IMR-90 (cell line): Measurements from ENCODE around the gene DHX15. TPM values are rescaled to one million over a fixed set of nuclear protein-coding genes. Genes with fewer than 3 reads are reported as not detected.
A peak's percentile ranks its signal among the peaks of the same experiment; 100 is the strongest.

ENCODE experiments used
- ATAC-seq: fragments of 200-7000 bp; cut with Tn5 transposase; 2 replicates; pipeline ENCODE4 v1.9.1; 2020; ENCODE audit warnings: low read depth, mild to moderate bottlenecking, moderate library complexity
- BruUV-seq: library from RNA; stranded (reverse); fragments of 400-500 nt; replicated peaks from 2 replicates; lab custom pipeline; 2021; lab: Mats Ljungman, UMichigan
- CTCF ChIA-PET: fragments of 300-600 bp; formaldehyde crosslinking; extraction: SDS; loops from one replicate; lab custom pipeline; 2021; ENCODE audit warnings: antibody characterized with exemption; lab: Yijun Ruan, JAX
- POLR2A ChIA-PET: fragments of 300-600 bp; sonication (Branson Sonifier 250); formaldehyde crosslinking; loops from one replicate; lab custom pipeline; 2022; ENCODE audit warnings: antibody characterized with exemption; ENCODE audit not compliant: unreplicated experiment; lab: Charles Lee
- DNase-seq: peaks from one replicate; pipeline ENCODE4 v3.0.0; 2013
- H2AFZ ChIP-seq: replicated peaks from 2 replicates; pipeline ENCODE3; 2013; ENCODE audit warnings: low read length, mild to moderate bottlenecking; ENCODE audit not compliant: poor library complexity
- H2AK5ac ChIP-seq: 2 replicates; pipeline ENCODE4 v1.6.1; 2013; ENCODE audit warnings: low read depth, low read length, inconsistent platforms
- H2AK9ac ChIP-seq: replicated peaks from 2 replicates; pipeline ENCODE3; 2013; ENCODE audit warnings: mild to moderate bottlenecking, low read depth, low read length, moderate library complexity; ENCODE audit not compliant: poor library complexity
- H2BK120ac ChIP-seq: 2 replicates; pipeline ENCODE4 v1.6.1; 2013; ENCODE audit warnings: low read depth, low read length, inconsistent platforms
- H2BK15ac ChIP-seq: 3 replicates; pipeline ENCODE4 v1.6.1; 2013; ENCODE audit warnings: low read depth, low read length, inconsistent platforms
- H2BK20ac ChIP-seq: 2 replicates; pipeline ENCODE4 v1.6.1; 2013; ENCODE audit warnings: low read depth, mild to moderate bottlenecking, inconsistent platforms, low read length, moderate library complexity
- H2BK5ac ChIP-seq: 2 replicates; pipeline ENCODE4 v1.6.1; 2013; ENCODE audit warnings: mild to moderate bottlenecking, low read depth, low read length, inconsistent platforms; ENCODE audit not compliant: poor library complexity, severe bottlenecking
- H3K14ac ChIP-seq: replicated peaks from 2 replicates; pipeline ENCODE4 v1.6.1; 2013; ENCODE audit warnings: low read depth, low read length, inconsistent platforms
- H3K18ac ChIP-seq: 2 replicates; pipeline ENCODE4 v1.6.1; 2013; ENCODE audit warnings: low read depth, low read length, control low read depth
- H3K23ac ChIP-seq: 2 replicates; pipeline ENCODE4 v1.6.1; 2013; ENCODE audit warnings: low read depth, low read length, inconsistent platforms
- H3K27ac ChIP-seq: 2 replicates; pipeline ENCODE4 v1.5.1; 2013; ENCODE audit warnings: mild to moderate bottlenecking, control low read depth, low read length; ENCODE audit not compliant: insufficient read depth
- H3K27me3 ChIP-seq: 2 replicates; pipeline ENCODE4 v1.6.1; 2013; ENCODE audit warnings: low read length; ENCODE audit not compliant: control insufficient read depth, insufficient read depth
- H3K36me3 ChIP-seq: 2 replicates; pipeline ENCODE4 v1.6.1; 2013; ENCODE audit warnings: low read length, mixed read lengths; ENCODE audit not compliant: control insufficient read depth, insufficient read depth
- H3K4ac ChIP-seq: 2 replicates; pipeline ENCODE4 v1.6.1; 2013; ENCODE audit warnings: low read depth, low read length, inconsistent platforms
- H3K4me1 ChIP-seq: 2 replicates; pipeline ENCODE4 v1.6.1; 2013; ENCODE audit warnings: low read length, mixed read lengths; ENCODE audit not compliant: control insufficient read depth, insufficient read depth
- H3K4me2 ChIP-seq: 2 replicates; pipeline ENCODE4 v1.6.1; 2013; ENCODE audit warnings: low read depth, mild to moderate bottlenecking, control low read depth, low read length, moderate library complexity
- H3K4me3 ChIP-seq: 2 replicates; pipeline ENCODE4 v1.5.1; 2013; ENCODE audit warnings: low read depth, mild to moderate bottlenecking, control low read depth, low read length, moderate library complexity; ENCODE audit not compliant: insufficient read depth
- H3K56ac ChIP-seq: 2 replicates; pipeline ENCODE4 v1.6.1; 2013; ENCODE audit warnings: low read length, inconsistent platforms; ENCODE audit not compliant: insufficient read depth; ENCODE audit errors: extremely low read depth
- H3K79me1 ChIP-seq, 2 experiments: 2 replicates each; pipeline ENCODE4 v1.6.1; 2013; ENCODE audit warnings: low read length in 2 of 2, inconsistent platforms in 1 of 2, low read depth in 1 of 2
- H3K9ac ChIP-seq: 2 replicates; pipeline ENCODE4 v1.6.1; 2013; ENCODE audit warnings: low read depth, low read length, control low read depth
- H3K9me1 ChIP-seq: 2 replicates; pipeline ENCODE4 v1.6.1; 2013; ENCODE audit warnings: low read length, inconsistent platforms; ENCODE audit not compliant: insufficient read depth
- H3K9me3 ChIP-seq: 2 replicates; pipeline ENCODE4 v1.6.1; 2013; ENCODE audit warnings: low read length; ENCODE audit not compliant: control insufficient read depth, insufficient read depth
- H4K20me1 ChIP-seq: 2 replicates; pipeline ENCODE4 v1.6.1; 2013; ENCODE audit warnings: low read length, inconsistent platforms; ENCODE audit not compliant: insufficient read depth
- H4K5ac ChIP-seq: 2 replicates; pipeline ENCODE4 v1.6.1; 2013; ENCODE audit warnings: mild to moderate bottlenecking, low read depth, low read length, control low read depth
- H4K8ac ChIP-seq, 2 experiments: 2 replicates each; pipeline ENCODE4 v1.6.1; 2013; ENCODE audit warnings: low read depth in 2 of 2, low read length in 2 of 2, control low read depth in 1 of 2, inconsistent platforms in 1 of 2
- H4K91ac ChIP-seq: 2 replicates; pipeline ENCODE4 v1.6.1; 2013; ENCODE audit warnings: low read depth, low read length, inconsistent platforms; ENCODE audit not compliant: insufficient read depth
- BHLHE40 ChIP-seq: fragments of 150-350 bp; IDR thresholded peaks from 2 replicates; pipeline ENCODE4 v1.6.1; 2016; ENCODE audit warnings: mild to moderate bottlenecking, low read depth, low read length
- CEBPB ChIP-seq: IDR thresholded peaks from 2 replicates; pipeline ENCODE4 v1.6.1; 2012; ENCODE audit warnings: low read depth, low read length, improper control_type of control experiment
- CHD1 ChIP-seq: IDR thresholded peaks from 2 replicates; pipeline ENCODE4 v1.6.1; 2012; ENCODE audit warnings: low read depth, low read length, improper control_type of control experiment
- MAFK ChIP-seq: IDR thresholded peaks from 2 replicates; pipeline ENCODE4 v1.6.1; 2012; ENCODE audit warnings: low read depth, low read length, improper control_type of control experiment
- WGBS, 2 experiments: methylation state at CpG; one replicate each; pipeline versions ENCODE4 v1.1.5 to v1.1.7; 2013; ENCODE audit warnings: missing lambda C conversion rate in 2 of 2; ENCODE audit not compliant: insufficient read length in 1 of 2; ENCODE audit errors: extremely low coverage in 2 of 2; 5-methylcytosine and 5-hydroxymethylcytosine counted together
- dilution Hi-C: fragments of 300-500 bp; cut with HindIII; formaldehyde crosslinking; loops from one replicate; pipeline ENCODE4 v1.14.3; 2018; ENCODE audit warnings: low sequenced_read_pairs; ENCODE audit not compliant: unreplicated experiment
- in situ Hi-C: fragments of 300-500 bp; cut with MboI; formaldehyde crosslinking; loops from 3 replicates; pipeline ENCODE4 v1.14.3; 2019; ENCODE audit warnings: low sequenced_read_pairs, inconsistent platforms, mixed read lengths
- intact Hi-C: fragments of 100-400 bp; cut with micrococcal nuclease; formaldehyde crosslinking; loops from 2 replicates; pipeline ENCODE4 v1.10.0; 2022
- polyA plus RNA-seq, 3 experiments: library from polyadenylated mRNA; depleted of rRNA; stranded (reverse); fragments of >200 nt; gene quantifications; 2 replicates each; pipeline ENCODE4 v1.2.3, GENCODE V29; 2012; ENCODE audit warnings: low replicate concordance in 1 of 3
- total RNA-seq: library from RNA; depleted of rRNA; stranded (reverse); fragments of >200 nt; gene quantifications from 2 replicates; pipeline ENCODE4 v1.2.3, GENCODE V29; 2012

The DHX15 gene
- total and polyA plus RNA-seq, 2 of the 4 experiments (the other 2 are of a cell fraction), result 97.9 to 172 TPM

- in situ Hi-C loops (no loop called here), intact Hi-C loops (no loop called here), dilution Hi-C loops (no loop called here)
- DNase-seq (peak; percentile 60), ATAC-seq (peak; percentile 93)
- Histone ChIP-seq H3K14ac (no peak overlapping the region), H3K9me3 (no peaks in the 10 kb centered on the region), H3K36me3 (peaks cover 18% of the 10 kb centered on the region), H3K4me3 (no peak overlapping the region), H4K91ac (no peak overlapping the region), H2AFZ (no peak overlapping the region), H3K4me2 (no peak overlapping the region; the same call in 1 of the 2 replicates), H4K8ac (no peak overlapping the region), H3K23ac (no peak overlapping the region), H3K56ac (no peak overlapping the region), H3K79me1 (peaks cover 11 to 52% of the 10 kb centered on the region in 2 experiments), H2AK9ac (no peak overlapping the region), H3K4ac (no peak overlapping the region), H3K9ac (no peak overlapping the region), H3K4me1 (no peaks in the 10 kb centered on the region; the same call in 1 of the 2 replicates), H2BK20ac (no peak overlapping the region), H2BK15ac (no peak overlapping the region), H3K27ac (no peak overlapping the region; the same call in 1 of the 2 replicates), H4K20me1 (peaks cover 11% of the 10 kb centered on the region), H3K9me1 (peaks cover 2% of the 10 kb centered on the region; the same call in 1 of the 2 replicates), H4K5ac (no peak overlapping the region), H3K27me3 (no peaks in the 10 kb centered on the region), H2AK5ac (no peak overlapping the region), H2BK120ac (no peak overlapping the region), H3K18ac (no peak overlapping the region), H2BK5ac (peak overlapping the region; percentile 67)
- TF ChIP-seq MAFK, result 0 out of 2 replicates have a peak, but pooled peaks have one; percentile 37
- TF ChIP-seq CHD1, result no peak
- TF ChIP-seq BHLHE40, result no peak
- TF ChIP-seq CEBPB, result peak; percentile 87
- no CpG with 5 or more reads among the region's 3 CpGs for WGBS, 2 experiments
- ChIA-PET POLR2A (no interaction called here), CTCF (interaction anchor here (0.6 to 1.0 kb wide), 2 partner anchors 24 to 699 kb away, joined by 3 read pairs; no protein-coding TSS in a partner anchor)
- BruUV-seq, result no TSS peak
Measured at GRCh38 chr4:24527371-24527770, 57.0 kb downstream of the DHX15 start.
